Stomach smooth muscle (tissue), 2 donors: Measurements from ENCODE around the gene BCO2.

Source experiments
- H3K27ac ChIP-seq: one replicate; pipeline ENCODE4 v1.7.0; 2013; ENCODE audit warnings: mild to moderate bottlenecking, low read length, inconsistent platforms
- H3K27me3 ChIP-seq, 2 donors: one replicate each; pipeline ENCODE4 v1.7.0; 2013; ENCODE audit warnings: low read length in 2 of 2; ENCODE audit not compliant: insufficient read depth in 2 of 2, control insufficient read depth in 1 of 2
- H3K36me3 ChIP-seq, 2 donors: one replicate each; pipeline ENCODE4 v1.7.0; 2013; ENCODE audit warnings: low read length in 2 of 2; ENCODE audit not compliant: control insufficient read depth in 2 of 2, insufficient read depth in 2 of 2
- H3K4me1 ChIP-seq: one replicate; pipeline ENCODE4 v1.7.0; 2013; ENCODE audit warnings: low read length; ENCODE audit not compliant: control insufficient read depth, insufficient read depth
- H3K4me3 ChIP-seq, 2 donors: one replicate each; pipeline ENCODE4 v1.7.0; 2013; ENCODE audit warnings: low read length in 2 of 2
- H3K9ac ChIP-seq, 2 donors: one replicate each; pipeline ENCODE4 v1.7.0; 2013; ENCODE audit warnings: low read length in 2 of 2, mild to moderate bottlenecking in 1 of 2
- H3K9me3 ChIP-seq, 2 donors: one replicate each; pipeline ENCODE4 v1.7.0; 2013; ENCODE audit warnings: low read length in 2 of 2; ENCODE audit not compliant: control insufficient read depth in 2 of 2
- donor health status: healthy.
- donor health status: Pancreatic carcinoma.

The BCO2 gene

GRCh38 chr11:112174789-112175598 lies at the start of gene BCO2:
TSS of gene BCO2 (plus strand) at chr11:112175512. CDS start at chr11:112175602, 90 bp downstream.
- no peaks in the 10 kb centered on the region for H3K27me3 ChIP-seq
- H3K4me1 ChIP-seq = peaks cover 6% of the 10 kb centered on the region
- H3K9ac ChIP-seq = peak within 1 kb of the TSS; percentile 61 to 66
- H3K36me3 ChIP-seq = peaks cover 4 to 5% of the 10 kb centered on the region in 2 donors
- peak within 1 kb of the TSS; percentile 72 to 80 for H3K4me3 ChIP-seq
- no peaks in the 10 kb centered on the region for H3K9me3 ChIP-seq
- H3K27ac ChIP-seq = peak within 1 kb of the TSS; percentile 81

- H3K27ac ChIP-seq = no peak overlapping the region
- H3K9me3 ChIP-seq = no peaks in the 10 kb centered on the region
- H3K36me3 ChIP-seq = no peaks in the 10 kb centered on the region
- H3K4me1 ChIP-seq = no peaks in the 10 kb centered on the region
- no peak overlapping the region for H3K4me3 ChIP-seq
- H3K27me3 ChIP-seq = no peaks in the 10 kb centered on the region
- H3K9ac ChIP-seq = no peak overlapping the region
Measured at GRCh38 chr11:112127056-112127455, 48.3 kb upstream of the BCO2 start.

- H3K36me3 ChIP-seq = no peaks in the 10 kb centered on the region
- H3K9ac ChIP-seq = no peak overlapping the region
- no peaks in the 10 kb centered on the region for H3K27me3 ChIP-seq
- H3K27ac ChIP-seq = no peak overlapping the region
- H3K4me1 ChIP-seq = no peaks in the 10 kb centered on the region
- H3K4me3 ChIP-seq = no peak overlapping the region
- H3K9me3 ChIP-seq = no peaks in the 10 kb centered on the region
Measured at GRCh38 chr11:112128483-112129121, 46.7 kb upstream of the BCO2 start.

- no peaks in the 10 kb centered on the region for H3K36me3 ChIP-seq
- H3K9me3 ChIP-seq = no peaks in the 10 kb centered on the region
- H3K27ac ChIP-seq = no peak overlapping the region
- H3K4me3 ChIP-seq = no peak overlapping the region
- H3K4me1 ChIP-seq = no peaks in the 10 kb centered on the region
- H3K9ac ChIP-seq = no peak overlapping the region
- H3K27me3 ChIP-seq = no peaks in the 10 kb centered on the region
Measured at GRCh38 chr11:112129656-112130055, 45.7 kb upstream of the BCO2 start.

- Histone ChIP-seq H3K27ac (no peak overlapping the region), H3K4me3 (no peak overlapping the region), H3K36me3 (no peaks in the 10 kb centered on the region), H3K4me1 (no peaks in the 10 kb centered on the region), H3K9ac (no peak overlapping the region), H3K9me3 (no peaks in the 10 kb centered on the region), H3K27me3 (no peaks in the 10 kb centered on the region)
Measured at GRCh38 chr11:112132737-112133136, 42.6 kb upstream of the BCO2 start.

- Histone ChIP-seq H3K9ac (no peak overlapping the region), H3K4me3 (no peak overlapping the region), H3K27ac (no peak overlapping the region), H3K27me3 (no peaks in the 10 kb centered on the region), H3K9me3 (no peaks in the 10 kb centered on the region), H3K4me1 (no peaks in the 10 kb centered on the region), H3K36me3 (no peaks in the 10 kb centered on the region)
Measured at GRCh38 chr11:112134473-112134872, 40.8 kb upstream of the BCO2 start.

- H3K27me3 ChIP-seq = no peaks in the 10 kb centered on the region
- no peak overlapping the region for H3K27ac ChIP-seq
- H3K4me3 ChIP-seq = no peak overlapping the region
- H3K36me3 ChIP-seq = no peaks in the 10 kb centered on the region
- no peaks in the 10 kb centered on the region for H3K9me3 ChIP-seq
- no peak overlapping the region for H3K9ac ChIP-seq
- no peaks in the 10 kb centered on the region for H3K4me1 ChIP-seq
Measured at GRCh38 chr11:112143597-112143996, 31.7 kb upstream of the BCO2 start.

GRCh38 chr11:112150517-112150916 lies 24.8 kb upstream of the BCO2 start:
- Histone ChIP-seq H3K4me1 (no peaks in the 10 kb centered on the region), H3K9ac (no peak overlapping the region), H3K9me3 (no peaks in the 10 kb centered on the region), H3K4me3 (no peak overlapping the region), H3K36me3 (no peaks in the 10 kb centered on the region), H3K27me3 (no peaks in the 10 kb centered on the region), H3K27ac (no peak overlapping the region)

GRCh38 chr11:112156153-112156955 lies 19.0 kb upstream of the BCO2 start:
- Histone ChIP-seq H3K4me3 (no peak overlapping the region), H3K9me3 (no peaks in the 10 kb centered on the region), H3K4me1 (no peaks in the 10 kb centered on the region), H3K27ac (no peak overlapping the region), H3K27me3 (no peaks in the 10 kb centered on the region), H3K9ac (no peak overlapping the region), H3K36me3 (no peaks in the 10 kb centered on the region)

- Histone ChIP-seq H3K4me3 (no peak overlapping the region), H3K9ac (no peak overlapping the region), H3K9me3 (no peaks in the 10 kb centered on the region), H3K4me1 (no peaks in the 10 kb centered on the region), H3K27ac (no peak overlapping the region), H3K27me3 (no peaks in the 10 kb centered on the region), H3K36me3 (no peaks in the 10 kb centered on the region)
Measured at GRCh38 chr11:112156956-112157766, 18.2 kb upstream of the BCO2 start.
